OCI-LY3 (cell line): ENCODE data around the gene SFI1.

ENCODE experiments used
- H2AFZ ChIP-seq: fragments of 200-600, 300-600 bp; shearing (Covaris generic); 2 replicates; pipeline ENCODE4 v1.6.0; 2014; ENCODE audit warnings: antibody characterized with exemption, low read depth, low read length
- H3K27ac ChIP-seq: fragments of 200-600, 300-600 bp; sonication (generic); 2 replicates; pipeline ENCODE4 v1.5.1; 2014; ENCODE audit warnings: mild to moderate bottlenecking, low read length, moderate library complexity, mixed read lengths
- H3K27me3 ChIP-seq: fragments of 200-600, 300-600 bp; sonication (generic); 2 replicates; pipeline ENCODE4 v1.6.1; 2014; ENCODE audit warnings: low read depth, low read length, mixed read lengths
- H3K36me3 ChIP-seq: fragments of 200-600, 300-600 bp; sonication (generic); replicated peaks from 2 replicates; pipeline ENCODE3; 2014; ENCODE audit warnings: low read depth, low read length, mixed read lengths
- H3K4me1 ChIP-seq: fragments of 300-600, 200-600 bp; sonication (generic); 2 replicates; pipeline ENCODE4 v1.6.1; 2014; ENCODE audit warnings: low read length, mixed read lengths
- H3K4me2 ChIP-seq: fragments of 200-600, 300-600 bp; sonication (generic); 2 replicates; pipeline ENCODE4 v1.6.1; 2014; ENCODE audit warnings: low read length, mixed read lengths
- H3K4me3 ChIP-seq: fragments of 300-600, 200-600 bp; sonication (generic); 2 replicates; pipeline ENCODE4 v1.5.1; 2014; ENCODE audit warnings: antibody characterized with exemption, mild to moderate bottlenecking, low read length, moderate library complexity
- H3K79me2 ChIP-seq: fragments of 300-600, 200-600 bp; shearing (Covaris generic); 2 replicates; pipeline ENCODE4 v1.6.1; 2014; ENCODE audit warnings: mild to moderate bottlenecking, low read length, mixed read lengths
- H3K9ac ChIP-seq: fragments of 300-600, 200-600 bp; shearing (Covaris generic); 2 replicates; pipeline ENCODE4 v1.6.0; 2014; ENCODE audit warnings: mild to moderate bottlenecking, low read length, moderate library complexity
- H3K9me3 ChIP-seq: fragments of 200-600, 300-600 bp; shearing (Covaris generic); 2 replicates; pipeline ENCODE4 v1.6.1; 2014; ENCODE audit warnings: low read length, mixed read lengths; ENCODE audit not compliant: insufficient read depth
- H4K20me1 ChIP-seq: fragments of 200-600, 300-600 bp; sonication (generic); 2 replicates; pipeline ENCODE4 v1.6.1; 2016; ENCODE audit warnings: low read length, mixed read lengths; ENCODE audit not compliant: insufficient read depth
- CTCF ChIP-seq: fragments of 200-600, 300-600 bp; sonication (generic); IDR thresholded peaks from 2 replicates; pipeline ENCODE4 v1.5.1; 2014; ENCODE audit warnings: antibody characterized with exemption, low read length, low read depth
- EZH2phosphoT487 ChIP-seq: fragments of 200-600 bp; shearing (Covaris generic); IDR thresholded peaks from 2 replicates; pipeline ENCODE4 v1.6.1; 2018; ENCODE audit warnings: antibody characterized with exemption, mixed run types, low read depth

Gene SFI1

GRCh38 chr22:31647523-31648320, 151.4 kb downstream of the SFI1 start:
- no peak overlapping the region for H3K9ac ChIP-seq
- no peak overlapping the region for H3K4me2 ChIP-seq
- TF ChIP-seq EZH2phosphoT487 (no peak), CTCF (no peak)
- H3K27ac ChIP-seq, result no peak overlapping the region
- peaks cover 33% of the 10 kb centered on the region for H3K36me3 ChIP-seq
- no peak overlapping the region for H3K4me3 ChIP-seq
- H3K27me3 ChIP-seq, result no peaks in the 10 kb centered on the region
- no peaks in the 10 kb centered on the region for H3K9me3 ChIP-seq
- peaks cover 48% of the 10 kb centered on the region for H3K79me2 ChIP-seq
- peaks cover 9% of the 10 kb centered on the region; the same call in 1 of the 2 replicates for H4K20me1 ChIP-seq
- H3K4me1 ChIP-seq, result peaks cover 47% of the 10 kb centered on the region
- no peak overlapping the region for H2AFZ ChIP-seq

- Histone ChIP-seq H3K27ac (no peak overlapping the region), H2AFZ (no peak overlapping the region), H3K4me2 (peak overlapping the region; percentile 13; the same call in 1 of the 2 replicates), H4K20me1 (peaks cover 9% of the 10 kb centered on the region; the same call in 1 of the 2 replicates), H3K4me1 (peaks cover 66% of the 10 kb centered on the region), H3K27me3 (no peaks in the 10 kb centered on the region), H3K9ac (no peak overlapping the region), H3K9me3 (no peaks in the 10 kb centered on the region), H3K4me3 (no peak overlapping the region), H3K36me3 (peaks cover 28% of the 10 kb centered on the region), H3K79me2 (peaks cover 68% of the 10 kb centered on the region)
- TF ChIP-seq CTCF (no peak), EZH2phosphoT487 (no peak)
These were observed 154.1 kb downstream of the SFI1 start for GRCh38 chr22:31650391-31650790.

DNA sequence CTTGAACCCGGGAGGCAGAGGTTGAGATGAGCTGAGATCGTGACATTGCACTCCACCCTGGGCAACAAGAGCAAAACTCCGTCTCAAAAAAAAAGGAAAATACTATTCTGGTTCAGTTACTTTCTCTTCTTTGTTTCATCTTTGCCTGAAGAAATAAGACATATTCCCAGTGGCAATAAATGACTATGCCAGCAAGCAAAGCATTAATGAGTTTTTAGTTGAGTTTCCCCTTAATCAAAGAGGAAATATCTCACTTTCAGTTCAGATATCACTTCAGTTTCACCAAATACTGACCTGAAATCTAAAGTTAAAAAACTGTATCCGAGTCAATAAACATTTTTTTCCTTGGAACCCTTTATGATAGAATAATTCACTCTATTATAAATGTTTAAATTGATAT, 155.3 kb downstream of the SFI1 start:
- Histone ChIP-seq H3K9me3 (no peaks in the 10 kb centered on the region), H3K27ac (peak overlapping the region; percentile 88), H3K4me1 (peaks cover 58% of the 10 kb centered on the region), H3K9ac (peak overlapping the region; percentile 43), H4K20me1 (peaks cover 4% of the 10 kb centered on the region; the same call in 1 of the 2 replicates), H3K4me2 (peak overlapping the region; percentile 65), H2AFZ (no peak overlapping the region), H3K79me2 (peaks cover 74% of the 10 kb centered on the region), H3K36me3 (peaks cover 25% of the 10 kb centered on the region), H3K4me3 (peak overlapping the region; percentile 55), H3K27me3 (no peaks in the 10 kb centered on the region)
- TF ChIP-seq EZH2phosphoT487 (no peak), CTCF (no peak)

DNA sequence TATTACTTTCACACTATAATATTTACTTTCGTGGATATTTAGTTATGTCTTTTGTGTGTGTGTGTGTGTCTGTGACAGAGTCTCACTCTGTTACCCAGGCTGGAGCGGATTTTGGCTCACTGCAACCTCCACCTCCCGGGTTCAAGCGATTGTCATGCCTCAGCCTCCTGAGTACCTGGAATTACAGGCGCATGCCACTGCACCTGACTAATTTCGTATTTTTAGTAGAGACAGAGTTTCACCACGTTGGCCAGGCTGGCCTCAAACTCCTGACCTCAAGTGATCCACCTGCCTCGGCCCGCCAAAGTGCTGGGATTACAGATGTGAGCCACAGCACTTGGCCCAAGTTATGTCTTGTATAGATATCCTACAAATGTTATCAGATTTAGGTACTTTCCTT, 155.8 kb downstream of the SFI1 start:
- Histone ChIP-seq H3K9ac (peak overlapping the region; percentile 43), H2AFZ (no peak overlapping the region), H4K20me1 (peaks cover 4% of the 10 kb centered on the region; the same call in 1 of the 2 replicates), H3K4me1 (peaks cover 53% of the 10 kb centered on the region), H3K4me3 (peak overlapping the region; percentile 55), H3K4me2 (peak overlapping the region; percentile 65), H3K27me3 (no peaks in the 10 kb centered on the region), H3K9me3 (no peaks in the 10 kb centered on the region), H3K79me2 (peaks cover 75% of the 10 kb centered on the region), H3K27ac (peak overlapping the region; percentile 88), H3K36me3 (peaks cover 20% of the 10 kb centered on the region)
- TF ChIP-seq EZH2phosphoT487 (no peak), CTCF (no peak)
